Non-pigmented ciliary epithelial cell (primary cell): ENCODE results near the gene CNIH4.
"Not testable (repeated sequence)": the region's sequence is repeated elsewhere in the genome, so short reads cannot be mapped to it uniquely, and the experiment has no call there.

ENCODE experiments used
- DNase-seq: peaks from one replicate; pipeline ENCODE4 v3.0.0-alpha.2; 2010; ENCODE audit warnings: low read depth

CNIH4 gene

GRCh38 chr1:224356685-224357625 lies at the start of gene CNIH4:
Gene CNIH4, plus strand, starts transcription at chr1:224356879. Its CDS starts 46 bp downstream, at chr1:224356925.
- peak; percentile 79 for DNase-seq

DNA sequence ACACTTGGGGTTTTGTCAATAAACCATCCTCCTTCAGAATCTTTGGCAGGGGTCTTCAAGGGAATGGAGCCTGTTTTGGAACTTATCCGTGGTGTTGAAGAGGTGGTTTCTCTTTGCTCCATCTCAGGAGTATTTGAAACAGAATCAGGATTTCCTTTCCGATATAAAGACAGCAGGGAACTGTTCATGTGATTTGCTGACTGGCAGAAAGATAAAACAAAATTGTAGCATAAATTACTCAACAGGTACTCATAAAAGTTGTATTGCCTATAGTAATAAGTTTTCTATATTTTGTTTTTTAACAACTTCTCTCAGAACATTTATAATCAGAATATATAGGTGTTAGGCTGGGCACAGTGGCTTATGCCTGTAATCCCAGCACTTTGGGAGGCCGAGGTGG lies 48.6 kb upstream of the CNIH4 start:
- no peak for DNase-seq

- DNase-seq = not testable (repeated sequence)
Measured at GRCh38 chr1:224311503-224311902, 45.2 kb upstream of the CNIH4 start.

GRCh38 chr1:224312025-224312424 lies 44.7 kb upstream of the CNIH4 start:
- no peak for DNase-seq

GRCh38 chr1:224317383-224318045 lies 39.2 kb upstream of the CNIH4 start:
- DNase-seq = no peak

GRCh38 chr1:224321706-224322105 lies 35.0 kb upstream of the CNIH4 start:
- DNase-seq = no peak

- no peak for DNase-seq
Measured at GRCh38 chr1:224325959-224326358, 30.7 kb upstream of the CNIH4 start.

- no peak for DNase-seq
Measured at GRCh38 chr1:224328644-224329043, 28.0 kb upstream of the CNIH4 start.

- no peak for DNase-seq
Measured at GRCh38 chr1:224329484-224329841, 27.2 kb upstream of the CNIH4 start.

DNA sequence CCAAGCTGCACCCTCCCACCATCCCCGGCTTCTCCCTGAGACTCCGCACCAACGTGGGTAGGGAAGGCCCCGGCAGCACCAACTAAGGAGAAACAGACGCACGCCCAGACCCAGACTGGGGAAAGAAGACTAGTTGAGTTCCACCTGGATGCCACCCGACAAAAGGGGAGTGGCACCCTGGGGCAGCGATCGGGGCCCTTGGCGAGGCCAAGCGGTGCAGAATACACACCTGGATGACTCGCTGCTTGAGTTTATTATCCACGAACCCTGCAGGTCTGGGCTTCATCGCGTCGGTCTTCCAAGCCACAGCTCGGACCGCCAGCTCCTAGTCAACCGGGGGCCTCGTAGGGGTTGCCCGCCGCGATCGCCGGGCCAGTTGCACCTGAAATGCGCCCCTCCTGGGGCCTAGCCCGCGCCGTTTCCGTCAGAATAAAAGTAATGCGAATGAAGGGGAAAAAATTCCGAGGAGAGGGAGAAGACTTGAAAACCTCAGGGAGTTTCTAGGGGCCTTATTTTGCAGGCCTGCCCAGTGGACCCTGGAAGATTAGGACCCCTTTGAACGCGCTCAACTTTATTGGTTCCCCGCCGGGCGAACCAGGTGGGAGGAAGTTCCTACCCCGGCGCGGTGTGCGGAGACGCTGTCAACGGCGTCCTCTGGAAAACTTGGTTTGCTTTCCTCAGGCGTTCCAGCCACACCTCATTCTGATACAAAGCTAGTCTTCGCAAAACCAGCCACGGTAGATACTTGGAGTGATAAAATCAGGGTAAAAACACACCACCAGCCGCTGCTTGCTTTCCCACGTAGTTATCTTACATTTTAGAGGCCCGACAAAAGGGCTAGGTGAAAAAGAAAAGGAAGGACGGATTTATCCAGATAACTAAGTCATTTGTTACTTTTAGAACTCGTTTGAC lies 26.6 kb upstream of the CNIH4 start, which contains the start of gene NVL:
Gene NVL, minus strand, starts transcription at position 331 of the 912 bp plus-strand sequence. Its CDS starts 45 bp downstream, at position 286.
- DNase-seq = peak; percentile 51

DNA sequence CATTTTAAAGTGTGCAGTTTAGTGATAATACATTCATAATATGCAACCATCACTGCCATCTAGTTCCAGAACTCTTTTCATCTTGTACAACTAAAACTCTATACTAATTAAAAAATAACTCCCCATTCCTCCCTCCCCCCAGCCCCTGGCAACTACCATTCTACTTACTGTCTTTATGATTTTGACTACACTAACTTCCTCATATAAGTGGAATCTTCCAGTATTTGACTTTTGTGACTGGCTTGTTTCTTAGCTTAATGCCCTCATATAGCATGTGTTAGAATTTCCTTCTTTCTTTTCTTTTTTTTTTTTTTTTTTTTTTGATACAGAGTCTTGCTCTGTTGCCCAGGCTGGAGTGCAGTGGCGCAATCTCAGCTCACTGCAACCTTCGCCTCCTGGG lies 25.4 kb upstream of the CNIH4 start:
- no peak for DNase-seq

DNA sequence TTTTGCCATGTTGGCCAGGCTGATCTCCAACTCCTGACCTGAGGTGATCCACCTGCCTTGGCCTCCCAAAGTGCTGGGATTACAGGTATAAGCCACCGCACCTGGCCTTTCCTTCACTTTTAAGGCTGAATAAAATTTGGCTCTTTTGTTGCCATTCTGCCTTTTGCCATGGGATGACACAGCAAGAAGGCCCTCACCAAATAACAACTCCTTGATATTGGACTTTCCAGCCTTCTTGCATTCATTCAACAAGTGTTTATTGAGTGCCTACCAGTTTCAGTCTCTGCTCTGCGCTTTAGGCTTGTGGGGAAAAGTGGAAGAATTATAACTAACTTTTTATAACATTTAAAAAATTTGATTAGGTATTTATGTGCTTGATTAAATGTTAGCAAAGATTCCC lies 24.9 kb upstream of the CNIH4 start:
- DNase-seq = no peak

GRCh38 chr1:224333309-224333926 lies 23.3 kb upstream of the CNIH4 start:
- DNase-seq = no peak

DNA sequence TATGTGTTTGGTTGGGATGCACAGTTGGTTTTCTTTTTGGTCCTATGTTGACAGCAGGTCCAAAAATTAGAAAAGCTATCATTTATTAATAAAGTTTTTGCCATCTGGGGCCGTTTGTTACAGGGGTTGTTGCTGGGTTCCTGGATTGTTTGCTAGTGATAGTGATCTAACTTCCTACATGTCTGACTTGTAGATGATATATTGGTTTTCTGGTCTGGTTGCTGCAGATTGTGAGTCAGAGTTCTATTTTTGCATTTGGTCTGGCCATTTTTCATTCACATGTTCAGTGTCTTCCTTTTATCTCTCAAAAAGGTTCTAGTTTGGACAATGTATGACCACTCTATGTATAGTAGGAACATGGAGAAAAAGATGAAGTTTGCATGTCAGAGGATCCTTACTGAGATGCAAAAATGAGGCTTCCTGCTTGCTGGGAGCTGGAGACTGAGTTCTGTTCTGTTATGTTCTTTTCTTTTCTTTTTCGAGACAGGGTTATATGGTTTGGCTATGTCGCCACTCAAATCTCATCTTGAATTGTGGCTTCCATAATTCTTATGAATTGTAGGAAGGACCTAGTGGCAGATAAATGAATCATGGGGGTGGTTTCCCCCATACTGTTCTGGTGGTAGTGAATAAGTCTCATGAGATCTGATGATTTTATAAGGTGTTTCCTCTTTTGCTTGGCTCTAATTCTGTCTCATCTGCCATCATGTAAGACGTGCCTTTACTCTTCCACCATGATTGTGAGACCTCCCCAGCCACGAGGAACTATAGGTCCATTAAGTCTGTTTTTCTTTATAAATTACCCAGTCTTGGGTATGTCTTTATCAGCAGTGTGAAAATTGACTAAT lies 22.5 kb upstream of the CNIH4 start:
- DNase-seq = no peak

DNA sequence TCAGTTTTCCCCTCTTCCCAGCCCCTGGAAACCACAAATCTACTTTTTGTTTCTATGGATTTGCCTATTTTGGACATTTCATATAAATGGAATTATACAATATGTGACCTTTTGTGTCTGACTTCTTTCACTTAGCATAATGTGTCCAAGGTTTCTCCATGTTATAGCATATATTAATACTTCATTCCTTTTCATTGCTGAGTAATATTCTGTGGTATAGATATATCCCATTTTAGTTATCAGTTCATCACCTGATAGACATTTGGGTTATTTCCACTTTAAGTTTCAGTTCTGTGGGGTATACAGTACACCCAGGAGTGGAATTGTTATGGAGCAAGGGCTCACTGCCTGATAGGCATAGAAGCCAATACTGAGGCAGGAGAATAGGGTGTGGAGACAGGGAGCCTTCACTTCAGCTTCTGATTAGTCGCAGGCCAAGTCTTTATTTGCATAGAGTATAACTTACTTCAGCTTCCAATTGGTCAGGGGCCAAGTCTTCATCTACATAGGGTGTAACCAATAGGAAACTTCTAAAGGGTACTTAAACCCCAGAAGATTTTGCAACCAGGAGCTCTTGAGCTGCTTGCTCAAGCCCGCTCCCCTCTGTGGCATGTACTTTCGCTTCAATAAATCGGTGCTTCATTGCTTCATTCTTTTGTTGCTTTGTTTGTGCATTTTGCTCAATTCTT lies 18.4 kb upstream of the CNIH4 start:
- no peak for DNase-seq

- no peak for DNase-seq
Measured at GRCh38 chr1:224339442-224340033, 17.1 kb upstream of the CNIH4 start.

GRCh38 chr1:224340453-224341384 lies 16.0 kb upstream of the CNIH4 start:
- DNase-seq = not testable (repeated sequence)

DNA sequence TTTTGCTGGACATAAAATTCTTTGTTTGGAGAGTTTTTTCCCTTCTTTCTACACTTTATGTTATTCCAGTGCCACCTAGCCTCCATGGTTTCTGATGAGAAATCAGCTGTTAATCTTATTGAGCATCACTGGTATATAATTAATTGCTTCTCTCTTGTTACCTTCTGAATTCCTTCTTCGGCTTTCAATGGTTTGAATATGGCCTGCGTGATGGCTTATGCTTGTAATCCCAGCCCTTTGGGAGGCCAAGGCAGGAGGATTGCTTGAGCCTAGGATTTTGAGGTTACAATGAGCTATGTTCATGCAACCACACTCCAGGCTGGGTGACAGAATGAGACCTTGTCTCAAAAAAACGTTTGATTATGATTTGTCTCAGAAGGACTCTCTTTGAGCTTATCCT lies 13.0 kb upstream of the CNIH4 start:
- DNase-seq = no peak

- DNase-seq = no peak
Measured at GRCh38 chr1:224348137-224348536, 8.5 kb upstream of the CNIH4 start.
